GM12878 (cell line): ENCODE data around the gene PITPNC1. TPM values are rescaled to one million over a fixed set of nuclear protein-coding genes. Genes with fewer than 3 reads are reported as not detected.

ENCODE experiments used
- ATF7 ChIP-seq: fragments of 450-650 bp; IDR thresholded peaks from 2 replicates; pipeline ENCODE4 v1.6.1; 2016; ENCODE audit warnings: low read depth, mild to moderate bottlenecking
- CEBPB ChIP-seq, 2 experiments: fragments of 150-350 bp in 1 of 2; IDR thresholded peaks; 2 replicates each; pipeline ENCODE4 v1.6.1; 2012 to 2014; ENCODE audit warnings: low read depth in 2 of 2, low read length in 2 of 2, borderline replicate concordance in 1 of 2, inconsistent platforms in 1 of 2
- CREB1 ChIP-seq: IDR thresholded peaks from 2 replicates; pipeline ENCODE4 v1.6.1; 2012; ENCODE audit warnings: low read depth, mild to moderate bottlenecking, inconsistent platforms
- CREM ChIP-seq: IDR thresholded peaks from 2 replicates; pipeline ENCODE4 v1.6.1; 2014; ENCODE audit warnings: antibody characterized with exemption, low read depth
- DPF2 ChIP-seq: fragments of 450-650 bp; IDR thresholded peaks from 2 replicates; pipeline ENCODE4 v1.6.1; 2017; ENCODE audit warnings: mild to moderate bottlenecking
- EGR1 ChIP-seq, 2 experiments: IDR thresholded peaks; 1 replicate in 1 of 2; 2 replicates in 1 of 2; pipeline ENCODE4 v1.6.1; 2011 to 2012; ENCODE audit warnings: low read depth in 2 of 2, low read length in 2 of 2, borderline replicate concordance in 1 of 2, mild to moderate bottlenecking in 1 of 2, moderate library complexity in 1 of 2
- GABPA ChIP-seq: IDR thresholded peaks from 2 replicates; pipeline ENCODE4 v1.6.1; 2014; ENCODE audit warnings: antibody characterized with exemption, low read depth, mild to moderate bottlenecking, inconsistent platforms
- GATAD2B ChIP-seq: fragments of 450-650 bp; conservative IDR thresholded peaks from 2 replicates; pipeline ENCODE4 v1.6.1; 2017; ENCODE audit warnings: low read depth, mild to moderate bottlenecking, moderate library complexity
- IKZF1 ChIP-seq: fragments of 450-650 bp; conservative IDR thresholded peaks from 2 replicates; pipeline ENCODE4 v1.6.1; 2017; ENCODE audit warnings: antibody characterized with exemption, mild to moderate bottlenecking
- JUNB ChIP-seq: IDR thresholded peaks from 2 replicates; pipeline ENCODE4 v1.6.1; 2016; ENCODE audit warnings: antibody characterized with exemption, mild to moderate bottlenecking
- MEF2B ChIP-seq: fragments of 450-650 bp; IDR thresholded peaks from 2 replicates; pipeline ENCODE4 v1.6.1; 2018; ENCODE audit warnings: mild to moderate bottlenecking, moderate library complexity; ENCODE audit not compliant: partially characterized antibody, poor library complexity, severe bottlenecking
- MTA2 ChIP-seq: fragments of 450-650 bp; IDR thresholded peaks from 2 replicates; pipeline ENCODE4 v1.6.1; 2016; ENCODE audit warnings: low read depth, mild to moderate bottlenecking, moderate library complexity
- NFYB ChIP-seq: IDR thresholded peaks from 2 replicates; pipeline ENCODE4 v1.6.1; 2011; ENCODE audit warnings: low read depth, mild to moderate bottlenecking, low read length, improper control_type of control experiment, moderate library complexity; ENCODE audit not compliant: insufficient read depth
- NR2F1 ChIP-seq: fragments of 450-650 bp; conservative IDR thresholded peaks from 2 replicates; pipeline ENCODE4 v1.6.1; 2017; ENCODE audit warnings: mild to moderate bottlenecking
- PML ChIP-seq: IDR thresholded peaks from 2 replicates; pipeline ENCODE4 v1.6.1; 2012; ENCODE audit warnings: low read length, inconsistent platforms
- RBBP5 ChIP-seq: fragments of 200-600 bp; sonication (generic); conservative IDR thresholded peaks from 2 replicates; pipeline ENCODE4 v1.6.1; 2016
- SP1 ChIP-seq: IDR thresholded peaks from one replicate; pipeline ENCODE4 v1.6.1; 2011; ENCODE audit warnings: low read depth, low read length
- SPI1 ChIP-seq: IDR thresholded peaks from 2 replicates; pipeline ENCODE4 v1.6.1; 2011; ENCODE audit warnings: low read depth, mild to moderate bottlenecking, low read length, moderate library complexity, borderline replicate concordance; ENCODE audit not compliant: insufficient read depth
- TCF3 ChIP-seq: IDR thresholded peaks from 2 replicates; pipeline ENCODE4 v1.6.1; 2012; ENCODE audit warnings: low read depth, mild to moderate bottlenecking, low read length, borderline replicate concordance; ENCODE audit not compliant: insufficient read depth
- ZBED1 ChIP-seq: IDR thresholded peaks from 2 replicates; pipeline ENCODE4 v1.6.1; 2016; ENCODE audit warnings: borderline replicate concordance
- ZNF217 ChIP-seq: fragments of 450-650 bp; IDR thresholded peaks from 2 replicates; pipeline ENCODE4 v1.6.1; 2017; ENCODE audit warnings: antibody characterized with exemption, mild to moderate bottlenecking
- polyA plus RNA-seq, 11 experiments: library from polyadenylated mRNA; depleted of rRNA in 4 of 11; unstranded in 6 of 11; stranded (reverse) in 5 of 11; fragments of >200 nt; fragmentation: Nextera tagmentation in 4 of 11; fragmentation: Illumina TruSeq in 1 of 11; extraction: Ambion mirVana in 4 of 11; extraction: Trizol in 1 of 11; gene quantifications; 1 replicate in 1 of 11; 2 replicates in 10 of 11; pipeline versions ENCODE4 v1.2.1 to v1.2.3, GENCODE V29; 2011 to 2016; ENCODE audit warnings: inconsistent platforms in 2 of 11, missing spikeins in 2 of 11, low read depth in 1 of 11
- total RNA-seq, 4 experiments: library from RNA; depleted of rRNA in 3 of 4; stranded (reverse); fragments of >200 nt in 3 of 4; fragmentation: Illumina TruSeq in 1 of 4; extraction: Trizol in 1 of 4; gene quantifications; 2 replicates each; pipeline versions ENCODE4 v1.2.1 to v1.2.3, GENCODE V29; 2013 to 2021
- TF ChIP-seq, protein P1 (sequence below): fragments of 450-650 bp; IDR thresholded peaks from 2 replicates; pipeline ENCODE4 v1.6.1; 2016; ENCODE audit warnings: mild to moderate bottlenecking
- TF ChIP-seq, protein P2 (sequence below): IDR thresholded peaks from 2 replicates; pipeline ENCODE4 v1.6.1; 2012; ENCODE audit warnings: improper control_type of control experiment, low read depth, low read length; ENCODE audit not compliant: insufficient replicate concordance
- TF ChIP-seq, protein P3 (sequence below): IDR thresholded peaks from 2 replicates; pipeline ENCODE4 v1.6.1; 2012; ENCODE audit warnings: low read depth, low read length, improper control_type of control experiment

PITPNC1 gene
- total and polyA plus RNA-seq, 10 of the 15 experiments (the other 5 are each of a cell fraction or from before 2014, with no cell fraction given) = 12.2 to 62.4 (median 47.3) TPM

DNA sequence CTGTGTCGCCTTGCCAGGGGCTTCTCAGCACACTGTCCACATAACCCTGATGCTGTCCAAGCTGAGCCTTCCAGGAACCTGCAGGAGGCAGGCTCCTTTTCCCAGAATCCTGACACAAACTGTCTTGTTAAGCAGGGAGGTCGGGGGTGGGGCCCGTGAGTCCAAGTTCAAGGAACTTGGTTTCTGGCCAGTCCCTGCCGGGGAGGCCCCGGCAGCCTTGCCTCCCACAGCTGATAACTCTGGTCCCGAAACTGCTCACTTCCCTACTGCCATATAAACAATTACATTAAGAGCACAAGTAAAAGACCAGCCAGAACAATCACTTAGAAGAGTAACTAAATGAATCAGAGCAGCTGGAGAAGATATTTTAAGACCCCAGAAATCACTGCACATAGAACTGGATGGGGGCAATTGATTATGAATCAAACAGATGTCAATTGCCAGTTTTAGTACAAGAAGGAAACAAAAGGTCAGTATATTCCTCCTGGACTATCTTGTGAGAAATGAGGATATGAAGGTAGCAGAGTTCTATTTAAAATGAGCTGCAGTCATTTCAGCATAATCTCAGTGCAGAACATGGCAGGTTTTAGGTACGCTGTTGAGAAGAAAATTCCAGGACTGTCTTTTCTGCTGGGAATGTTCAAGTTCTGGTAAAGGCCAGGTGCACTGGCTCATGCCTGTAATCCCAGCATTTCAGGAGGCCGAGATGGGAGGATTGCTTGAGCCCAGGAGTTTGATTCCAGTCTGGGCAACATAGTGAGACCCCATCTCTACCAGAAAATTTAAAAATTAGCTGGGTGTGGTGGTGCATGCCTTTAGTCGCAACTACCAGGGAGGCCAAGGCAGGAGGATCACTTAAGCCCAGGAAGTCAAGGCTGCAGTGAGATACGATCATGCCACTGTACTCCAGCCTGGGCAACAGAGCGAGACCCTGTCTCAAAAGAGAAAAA lies 169.8 kb downstream of the PITPNC1 start (continued):
- TF ChIP-seq TCF3 (0 out of 2 replicates have a peak, but pooled peaks have one; percentile 37), EGR1 (IDR thresholded peaks at IDR 0.05; ENCODE audit: borderline replicate concordance in 1 of 2, low read depth in 2 of 2, low read length in 2 of 2) (peak in 1 of 2 experiments; percentile 35; a peak in 2 of 3 replicates), ZNF217 (peak; percentile 79; the same call in 1 of the 2 replicates), NR2F1 (peak; percentile 60), JUNB (peak; percentile 92), ATF7 (peak; percentile 54; the same call in 1 of the 2 replicates), CEBPB (IDR thresholded peaks at IDR 0.05; ENCODE audit: borderline replicate concordance in 1 of 2, low read depth in 2 of 2, low read length in 2 of 2) (peak in 1 of 2 experiments; percentile 43; a peak in 1 of 4 replicates), SPI1 (peak; percentile 99), SP1 (peak; percentile 15), MTA2 (peak; percentile 89), CREB1 (peak; percentile 45), PML (peak; percentile 53; the same call in 1 of the 2 replicates), ZBED1 (peak; percentile 91), DPF2 (peak; percentile 95), IKZF1 (peak; percentile 92), GABPA (peak; percentile 41; the same call in 1 of the 2 replicates), RBBP5 (no peak), CREM (peak; percentile 87), MEF2B (peak; percentile 78), NFYB (no peak), GATAD2B (peak; percentile 59; the same call in 1 of the 2 replicates)
- TF ChIP-seq, protein P1, sequence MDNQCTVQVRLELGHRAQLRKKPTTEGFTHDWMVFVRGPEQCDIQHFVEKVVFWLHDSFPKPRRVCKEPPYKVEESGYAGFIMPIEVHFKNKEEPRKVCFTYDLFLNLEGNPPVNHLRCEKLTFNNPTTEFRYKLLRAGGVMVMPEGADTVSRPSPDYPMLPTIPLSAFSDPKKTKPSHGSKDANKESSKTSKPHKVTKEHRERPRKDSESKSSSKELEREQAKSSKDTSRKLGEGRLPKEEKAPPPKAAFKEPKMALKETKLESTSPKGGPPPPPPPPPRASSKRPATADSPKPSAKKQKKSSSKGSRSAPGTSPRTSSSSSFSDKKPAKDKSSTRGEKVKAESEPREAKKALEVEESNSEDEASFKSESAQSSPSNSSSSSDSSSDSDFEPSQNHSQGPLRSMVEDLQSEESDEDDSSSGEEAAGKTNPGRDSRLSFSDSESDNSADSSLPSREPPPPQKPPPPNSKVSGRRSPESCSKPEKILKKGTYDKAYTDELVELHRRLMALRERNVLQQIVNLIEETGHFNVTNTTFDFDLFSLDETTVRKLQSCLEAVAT = 0 out of 2 replicates have a peak, but pooled peaks have one; percentile 24
- TF ChIP-seq, protein P2, sequence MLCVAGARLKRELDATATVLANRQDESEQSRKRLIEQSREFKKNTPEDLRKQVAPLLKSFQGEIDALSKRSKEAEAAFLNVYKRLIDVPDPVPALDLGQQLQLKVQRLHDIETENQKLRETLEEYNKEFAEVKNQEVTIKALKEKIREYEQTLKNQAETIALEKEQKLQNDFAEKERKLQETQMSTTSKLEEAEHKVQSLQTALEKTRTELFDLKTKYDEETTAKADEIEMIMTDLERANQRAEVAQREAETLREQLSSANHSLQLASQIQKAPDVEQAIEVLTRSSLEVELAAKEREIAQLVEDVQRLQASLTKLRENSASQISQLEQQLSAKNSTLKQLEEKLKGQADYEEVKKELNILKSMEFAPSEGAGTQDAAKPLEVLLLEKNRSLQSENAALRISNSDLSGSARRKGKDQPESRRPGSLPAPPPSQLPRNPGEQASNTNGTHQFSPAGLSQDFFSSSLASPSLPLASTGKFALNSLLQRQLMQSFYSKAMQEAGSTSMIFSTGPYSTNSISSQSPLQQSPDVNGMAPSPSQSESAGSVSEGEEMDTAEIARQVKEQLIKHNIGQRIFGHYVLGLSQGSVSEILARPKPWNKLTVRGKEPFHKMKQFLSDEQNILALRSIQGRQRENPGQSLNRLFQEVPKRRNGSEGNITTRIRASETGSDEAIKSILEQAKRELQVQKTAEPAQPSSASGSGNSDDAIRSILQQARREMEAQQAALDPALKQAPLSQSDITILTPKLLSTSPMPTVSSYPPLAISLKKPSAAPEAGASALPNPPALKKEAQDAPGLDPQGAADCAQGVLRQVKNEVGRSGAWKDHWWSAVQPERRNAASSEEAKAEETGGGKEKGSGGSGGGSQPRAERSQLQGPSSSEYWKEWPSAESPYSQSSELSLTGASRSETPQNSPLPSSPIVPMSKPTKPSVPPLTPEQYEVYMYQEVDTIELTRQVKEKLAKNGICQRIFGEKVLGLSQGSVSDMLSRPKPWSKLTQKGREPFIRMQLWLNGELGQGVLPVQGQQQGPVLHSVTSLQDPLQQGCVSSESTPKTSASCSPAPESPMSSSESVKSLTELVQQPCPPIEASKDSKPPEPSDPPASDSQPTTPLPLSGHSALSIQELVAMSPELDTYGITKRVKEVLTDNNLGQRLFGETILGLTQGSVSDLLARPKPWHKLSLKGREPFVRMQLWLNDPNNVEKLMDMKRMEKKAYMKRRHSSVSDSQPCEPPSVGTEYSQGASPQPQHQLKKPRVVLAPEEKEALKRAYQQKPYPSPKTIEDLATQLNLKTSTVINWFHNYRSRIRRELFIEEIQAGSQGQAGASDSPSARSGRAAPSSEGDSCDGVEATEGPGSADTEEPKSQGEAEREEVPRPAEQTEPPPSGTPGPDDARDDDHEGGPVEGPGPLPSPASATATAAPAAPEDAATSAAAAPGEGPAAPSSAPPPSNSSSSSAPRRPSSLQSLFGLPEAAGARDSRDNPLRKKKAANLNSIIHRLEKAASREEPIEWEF = peak; percentile 85
- TF ChIP-seq, protein P3, sequence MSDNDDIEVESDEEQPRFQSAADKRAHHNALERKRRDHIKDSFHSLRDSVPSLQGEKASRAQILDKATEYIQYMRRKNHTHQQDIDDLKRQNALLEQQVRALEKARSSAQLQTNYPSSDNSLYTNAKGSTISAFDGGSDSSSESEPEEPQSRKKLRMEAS = no peak
